Measurements from ENCODE around the gene LCN12.

DNA sequence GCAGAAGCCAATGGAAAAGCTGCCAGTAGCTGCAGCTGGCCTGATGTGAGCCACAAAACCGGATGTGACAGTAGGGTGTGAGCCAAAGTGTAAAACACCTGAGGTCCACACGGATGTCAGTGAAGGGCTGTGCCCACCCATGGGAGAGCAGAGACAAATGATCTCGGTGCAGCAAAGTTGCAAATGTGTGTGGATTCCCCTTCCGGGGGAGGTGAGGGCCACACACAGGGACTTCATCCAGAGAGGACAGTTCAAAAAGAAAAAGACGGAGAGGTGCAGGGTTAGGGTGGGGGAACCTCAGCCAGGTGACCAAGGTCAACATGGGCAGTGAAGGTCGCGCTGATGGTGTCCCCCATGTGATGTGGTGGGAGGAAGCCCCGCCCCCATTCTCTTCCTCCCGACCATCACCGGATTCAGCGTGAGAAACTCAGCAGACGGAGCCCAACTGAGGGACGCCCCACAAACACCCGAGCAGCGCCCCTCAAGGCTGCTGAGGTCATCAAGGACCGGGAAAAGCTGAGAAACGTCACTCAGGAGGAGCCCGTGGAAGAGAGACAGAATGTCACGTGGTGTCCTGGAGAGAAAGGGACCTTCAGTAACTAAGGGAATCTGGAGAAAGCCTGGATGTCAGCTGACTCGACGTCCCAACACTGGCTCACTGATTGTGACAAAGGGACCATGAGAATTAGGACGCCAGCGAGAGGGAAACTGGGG, 13.9 kb downstream of the LCN12 start:
- TF ChIP-seq CTCF (IDR thresholded peaks at IDR 0.05; ENCODE audit: low read depth, low read length) (no peak), POLR2A (IDR thresholded peaks at IDR 0.05; ENCODE audit: extremely low read depth, insufficient read length) (no peak)
- TF ChIP-seq, protein P1, sequence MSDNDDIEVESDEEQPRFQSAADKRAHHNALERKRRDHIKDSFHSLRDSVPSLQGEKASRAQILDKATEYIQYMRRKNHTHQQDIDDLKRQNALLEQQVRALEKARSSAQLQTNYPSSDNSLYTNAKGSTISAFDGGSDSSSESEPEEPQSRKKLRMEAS (IDR thresholded peaks at IDR 0.05; ENCODE audit: low read depth, low read length), result no peak

Data from NB4 (cell line).